H4 (cell line): ENCODE results near the gene RPP38. TPM values are rescaled to one million over a fixed set of nuclear protein-coding genes. Genes with fewer than 3 reads are reported as not detected.

ENCODE experiments used
- DNase-seq: peaks from one replicate; pipeline ENCODE4 v3.0.0-alpha.2; 2015; ENCODE audit warnings: low spot score
- total RNA-seq: library from RNA; depleted of rRNA; stranded (reverse); fragments of >200 nt; shearing (Covaris generic); gene quantifications from 2 replicates; pipeline ENCODE4 v1.2.3, GENCODE V29; 2014; rRNA removed

Gene RPP38
- total RNA-seq, 1 experiment from 2014 or later, result 13.1 TPM

DNA sequence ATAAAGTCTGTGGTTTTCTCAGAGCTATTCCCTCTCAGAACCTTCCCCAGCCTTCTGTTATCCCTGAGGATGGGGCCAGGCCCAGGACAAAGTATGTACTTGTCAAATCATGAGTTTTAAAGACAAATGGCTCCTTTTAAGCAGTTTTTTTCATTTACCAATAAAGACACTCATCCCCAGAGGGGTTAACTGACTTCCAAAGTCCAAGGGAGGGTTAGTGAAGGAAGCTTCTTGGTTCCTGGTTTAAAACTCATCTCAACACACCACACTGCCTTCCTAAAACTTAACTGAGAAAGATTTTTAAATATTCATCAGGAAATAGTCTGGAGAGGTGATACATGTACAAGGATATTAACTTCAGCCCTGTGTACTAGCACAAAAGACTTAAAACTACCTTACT, 55.4 kb downstream of the RPP38 start:
- no peak for DNase-seq

Other genes starting within 250 kb of the RPP38 start
- 15.5 and 27.6 TPM in 2 replicates for gene SUV39H2, start 218.5 kb upstream of the RPP38 start, total RNA-seq
- gene DCLRE1C, start 143.3 kb upstream of the RPP38 start, total RNA-seq, result 3.5 and 6.6 TPM in 2 replicates
- gene MEIG1, start 138.0 kb upstream of the RPP38 start, total RNA-seq, result 1.2 and 1.9 TPM in 2 replicates
- 0.74 TPM in 1 of 2 replicates, not detected in the other for gene OLAH, start 53.4 kb upstream of the RPP38 start, total RNA-seq
- gene ACBD7, start 8.6 kb upstream of the RPP38 start, total RNA-seq, result 1.6 and 1.7 TPM in 2 replicates
- gene NMT2, start 71.3 kb downstream of the RPP38 start, total RNA-seq, result 17.1 and 25.7 TPM in 2 replicates